Measurements from ENCODE around the gene CYP2U1.

The CYP2U1 gene

DNA sequence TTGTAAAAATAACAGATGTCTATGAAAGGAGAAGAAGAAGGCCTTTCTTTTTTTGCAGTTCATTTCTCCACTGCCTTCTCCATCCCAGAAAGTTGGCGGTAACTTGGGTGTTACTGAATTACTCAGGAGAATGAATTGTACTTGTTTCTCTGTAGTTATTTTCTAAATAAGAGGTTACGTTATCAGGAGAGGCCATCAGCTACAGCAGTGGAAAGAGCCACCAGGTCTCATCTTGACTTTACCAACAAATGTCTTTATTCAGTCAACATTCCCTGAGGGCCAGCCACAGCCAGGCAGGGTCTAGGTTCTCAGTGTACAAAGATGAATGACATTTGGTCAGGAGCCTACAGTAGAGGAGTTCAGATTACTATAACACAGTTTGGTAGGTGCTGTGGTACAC is 66.4 kb downstream of the CYP2U1 start:
- H3K4me1 ChIP-seq (ENCODE audit: control insufficient read depth, insufficient read depth, low read length): no peaks in the 10 kb centered on the region
- WGBS (ENCODE audit: insufficient coverage, insufficient read length): no CpG with 5 or more reads among the region's 2 CpGs
- H3K27me3 ChIP-seq (ENCODE audit: control insufficient read depth, insufficient read depth, low read length): no peaks in the 10 kb centered on the region
- DNase-seq (ENCODE audit: low read depth, low spot score): no peak
- no peaks in the 10 kb centered on the region for H3K36me3 ChIP-seq (ENCODE audit: control insufficient read depth, insufficient read depth, low read length)
- no peak overlapping the region for H3K27ac ChIP-seq (ENCODE audit: low read length)
- no peak overlapping the region for H3K4me3 ChIP-seq (ENCODE audit: low read length)
- no peaks in the 10 kb centered on the region for H3K9me3 ChIP-seq (ENCODE audit: control insufficient read depth, insufficient read depth, low read length)

GRCh38 chr4:107999932-108000539 is 68.7 kb downstream of the CYP2U1 start:
- Histone ChIP-seq H3K27ac (ENCODE audit: low read length) (no peak overlapping the region), H3K4me1 (ENCODE audit: control insufficient read depth, insufficient read depth, low read length) (no peaks in the 10 kb centered on the region)

GRCh38 chr4:108001540-108002135 is 70.3 kb downstream of the CYP2U1 start:
- Histone ChIP-seq H3K9me3 (ENCODE audit: control insufficient read depth, insufficient read depth, low read length) (no peaks in the 10 kb centered on the region), H3K4me1 (ENCODE audit: control insufficient read depth, insufficient read depth, low read length) (no peaks in the 10 kb centered on the region; the same call in 1 of the 2 replicates), H3K4me3 (ENCODE audit: low read length) (no peak overlapping the region), H3K27me3 (ENCODE audit: control insufficient read depth, insufficient read depth, low read length) (no peaks in the 10 kb centered on the region), H3K36me3 (ENCODE audit: control insufficient read depth, insufficient read depth, low read length) (no peaks in the 10 kb centered on the region), H3K27ac (ENCODE audit: low read length) (no peak overlapping the region)
- DNase-seq (ENCODE audit: low read depth, low spot score): no peak
- WGBS (ENCODE audit: insufficient coverage, insufficient read length): no CpG with 5 or more reads among the region's 3 CpGs

More at GRCh38 chr4:107999932-108000539, 68.7 kb downstream of the CYP2U1 start:
- Histone ChIP-seq H3K27me3 (ENCODE audit: control insufficient read depth, insufficient read depth, low read length) (no peaks in the 10 kb centered on the region), H3K4me3 (ENCODE audit: low read length) (no peak overlapping the region), H3K36me3 (ENCODE audit: control insufficient read depth, insufficient read depth, low read length) (no peaks in the 10 kb centered on the region), H3K9me3 (ENCODE audit: control insufficient read depth, insufficient read depth, low read length) (no peaks in the 10 kb centered on the region)
- WGBS (ENCODE audit: insufficient coverage, insufficient read length): no CpG with 5 or more reads among the region's 2 CpGs
- DNase-seq (ENCODE audit: low read depth, low spot score): no peak

All from iPS DF 6.9 (cell line).